Activated naive CD4-positive, alpha-beta T cell treated with anti-CD3 and anti-CD28 coated beads, Interleukin-2, amount 50 U/mL, for 24 hours (primary cell): ENCODE results near the gene TBC1D1.
"Not testable (repeated sequence)": the region's sequence is repeated elsewhere in the genome, so short reads cannot be mapped to it uniquely, and the experiment has no call there.

ENCODE experiments used
- H3K27ac Mint-ChIP-seq: one replicate; pipeline ENCODE4 v1.8.0; 2021; ENCODE audit warnings: mild to moderate bottlenecking, mixed read lengths
- H3K27me3 Mint-ChIP-seq: one replicate; pipeline ENCODE4 v1.8.0; 2021; ENCODE audit warnings: mixed read lengths
- H3K36me3 Mint-ChIP-seq: one replicate; pipeline ENCODE4 v1.8.0; 2021; ENCODE audit warnings: mixed read lengths
- H3K4me1 Mint-ChIP-seq: one replicate; pipeline ENCODE4 v1.8.0; 2021; ENCODE audit warnings: mixed read lengths
- H3K4me3 Mint-ChIP-seq: one replicate; pipeline ENCODE4 v1.8.0; 2021; ENCODE audit warnings: mild to moderate bottlenecking, mixed read lengths
- H3K9me3 Mint-ChIP-seq: one replicate; pipeline ENCODE4 v1.8.0; 2021; ENCODE audit warnings: mixed read lengths

Gene TBC1D1

GRCh38 chr4:37966044-37966443 is 75.2 kb downstream of the TBC1D1 start:
- Mint-ChIP-seq H3K9me3 (no peaks in the 10 kb centered on the region), H3K4me1 (peaks cover 24% of the 10 kb centered on the region), H3K27ac (no peak overlapping the region), H3K27me3 (no peaks in the 10 kb centered on the region), H3K4me3 (no peak overlapping the region), H3K36me3 (peaks cover 4% of the 10 kb centered on the region)

GRCh38 chr4:37967736-37968135 is 76.9 kb downstream of the TBC1D1 start:
- no peaks in the 10 kb centered on the region for H3K27me3 Mint-ChIP-seq
- no peaks in the 10 kb centered on the region for H3K9me3 Mint-ChIP-seq
- no peak overlapping the region for H3K4me3 Mint-ChIP-seq
- H3K36me3 Mint-ChIP-seq = peaks cover 4% of the 10 kb centered on the region
- peak overlapping the region; percentile 73 for H3K27ac Mint-ChIP-seq
- H3K4me1 Mint-ChIP-seq = peaks cover 24% of the 10 kb centered on the region

- Mint-ChIP-seq H3K27me3 (no peaks in the 10 kb centered on the region), H3K4me1 (peaks cover 31% of the 10 kb centered on the region), H3K27ac (no peak overlapping the region), H3K36me3 (peaks cover 4% of the 10 kb centered on the region), H3K9me3 (no peaks in the 10 kb centered on the region), H3K4me3 (no peak overlapping the region)
Observed at GRCh38 chr4:37968747-37969146, 77.9 kb downstream of the TBC1D1 start.

- no peaks in the 10 kb centered on the region for H3K27me3 Mint-ChIP-seq
- H3K4me3 Mint-ChIP-seq = no peak overlapping the region
- H3K27ac Mint-ChIP-seq = no peak overlapping the region
- peaks cover 23% of the 10 kb centered on the region for H3K4me1 Mint-ChIP-seq
- H3K36me3 Mint-ChIP-seq = peaks cover 4% of the 10 kb centered on the region
- no peaks in the 10 kb centered on the region for H3K9me3 Mint-ChIP-seq
Observed at GRCh38 chr4:37970702-37971101, 79.8 kb downstream of the TBC1D1 start.

- H3K4me3 Mint-ChIP-seq = no peak overlapping the region
- H3K4me1 Mint-ChIP-seq = peaks cover 24% of the 10 kb centered on the region
- H3K27me3 Mint-ChIP-seq = no peaks in the 10 kb centered on the region
- H3K36me3 Mint-ChIP-seq = peaks cover 4% of the 10 kb centered on the region
- no peaks in the 10 kb centered on the region for H3K9me3 Mint-ChIP-seq
- no peak overlapping the region for H3K27ac Mint-ChIP-seq
Observed at GRCh38 chr4:37971202-37971601, 80.3 kb downstream of the TBC1D1 start.

- Mint-ChIP-seq H3K4me1 (peaks cover 25% of the 10 kb centered on the region), H3K27ac (peak overlapping the region; percentile 48), H3K36me3 (peaks cover 4% of the 10 kb centered on the region), H3K27me3 (no peaks in the 10 kb centered on the region), H3K9me3 (no peaks in the 10 kb centered on the region), H3K4me3 (no peak overlapping the region)
Observed at GRCh38 chr4:37973441-37973840, 82.6 kb downstream of the TBC1D1 start.

- not testable (repeated sequence) for H3K9me3 Mint-ChIP-seq, H3K36me3 Mint-ChIP-seq, H3K4me3 Mint-ChIP-seq, H3K27me3 Mint-ChIP-seq, H3K27ac Mint-ChIP-seq
- peaks cover 35% of the 10 kb centered on the region for H3K4me1 Mint-ChIP-seq
Observed at GRCh38 chr4:37975321-37975822, 84.5 kb downstream of the TBC1D1 start.

GRCh38 chr4:37976507-37976906 is 85.6 kb downstream of the TBC1D1 start:
- Mint-ChIP-seq H3K9me3 (no peaks in the 10 kb centered on the region), H3K4me3 (peak overlapping the region; percentile 73), H3K27ac (no peak overlapping the region), H3K4me1 (peaks cover 35% of the 10 kb centered on the region), H3K36me3 (no peaks in the 10 kb centered on the region), H3K27me3 (no peaks in the 10 kb centered on the region)

- peak overlapping the region; percentile 73 for H3K4me3 Mint-ChIP-seq
- H3K4me1 Mint-ChIP-seq = peaks cover 40% of the 10 kb centered on the region
- H3K9me3 Mint-ChIP-seq = no peaks in the 10 kb centered on the region
- no peak overlapping the region for H3K27ac Mint-ChIP-seq
- no peaks in the 10 kb centered on the region for H3K36me3 Mint-ChIP-seq
- H3K27me3 Mint-ChIP-seq = no peaks in the 10 kb centered on the region
Observed at GRCh38 chr4:37976991-37977470, 86.1 kb downstream of the TBC1D1 start.

- Mint-ChIP-seq H3K27me3 (no peaks in the 10 kb centered on the region), H3K36me3 (no peaks in the 10 kb centered on the region), H3K4me1 (peaks cover 46% of the 10 kb centered on the region), H3K9me3 (no peaks in the 10 kb centered on the region), H3K27ac (peak overlapping the region; percentile 82), H3K4me3 (peak overlapping the region; percentile 86)
Observed at GRCh38 chr4:37977471-37978247, 86.8 kb downstream of the TBC1D1 start.

- peaks cover 43% of the 10 kb centered on the region for H3K4me1 Mint-ChIP-seq
- H3K27me3 Mint-ChIP-seq = no peaks in the 10 kb centered on the region
- peak overlapping the region; percentile 82 for H3K27ac Mint-ChIP-seq
- no peaks in the 10 kb centered on the region for H3K36me3 Mint-ChIP-seq
- no peaks in the 10 kb centered on the region for H3K9me3 Mint-ChIP-seq
- H3K4me3 Mint-ChIP-seq = peak overlapping the region; percentile 86
Observed at GRCh38 chr4:37978248-37978924, 87.5 kb downstream of the TBC1D1 start.

- H3K36me3 Mint-ChIP-seq = no peaks in the 10 kb centered on the region
- no peak overlapping the region for H3K4me3 Mint-ChIP-seq
Observed at GRCh38 chr4:37980246-37980645, 89.4 kb downstream of the TBC1D1 start.

GRCh38 chr4:37981425-37981824 is 90.5 kb downstream of the TBC1D1 start:
- H3K9me3 Mint-ChIP-seq = no peaks in the 10 kb centered on the region
- peaks cover 47% of the 10 kb centered on the region for H3K4me1 Mint-ChIP-seq
- no peaks in the 10 kb centered on the region for H3K27me3 Mint-ChIP-seq
- H3K4me3 Mint-ChIP-seq = no peak overlapping the region
- H3K27ac Mint-ChIP-seq = no peak overlapping the region
- no peaks in the 10 kb centered on the region for H3K36me3 Mint-ChIP-seq

More at GRCh38 chr4:37980246-37980645, 89.4 kb downstream of the TBC1D1 start:
- Mint-ChIP-seq H3K4me1 (peaks cover 44% of the 10 kb centered on the region), H3K27me3 (no peaks in the 10 kb centered on the region), H3K27ac (no peak overlapping the region), H3K9me3 (no peaks in the 10 kb centered on the region)

- no peaks in the 10 kb centered on the region for H3K27me3 Mint-ChIP-seq
- H3K9me3 Mint-ChIP-seq = no peaks in the 10 kb centered on the region
- H3K4me3 Mint-ChIP-seq = no peak overlapping the region
- no peaks in the 10 kb centered on the region for H3K36me3 Mint-ChIP-seq
- no peak overlapping the region for H3K27ac Mint-ChIP-seq
- H3K4me1 Mint-ChIP-seq = peaks cover 47% of the 10 kb centered on the region
Observed at GRCh38 chr4:37981844-37982720, 91.2 kb downstream of the TBC1D1 start.

- Mint-ChIP-seq H3K36me3 (peaks cover 1% of the 10 kb centered on the region), H3K27ac (no peak overlapping the region), H3K4me1 (peaks cover 52% of the 10 kb centered on the region), H3K4me3 (no peak overlapping the region), H3K9me3 (no peaks in the 10 kb centered on the region), H3K27me3 (no peaks in the 10 kb centered on the region)
Observed at GRCh38 chr4:37982736-37983135, 91.9 kb downstream of the TBC1D1 start.
